Measurements from ENCODE around the gene ADK.

GRCh38 chr10:74329873-74330272 is 178.9 kb downstream of the ADK start:
- no peak for TF ChIP-seq TAF1 (IDR thresholded peaks at IDR 0.05; ENCODE audit: borderline replicate concordance, insufficient read depth, low read length)
- TF ChIP-seq REST (IDR thresholded peaks at IDR 0.05; ENCODE audit: insufficient read depth in 1 of 2, low read depth in 2 of 2, low read length in 2 of 2) = no peak
